Mesendoderm (in vitro differentiated cells): ENCODE measurements around the gene OR10A3.

Experiments used
- DNase-seq: peaks from one replicate; pipeline ENCODE4 v3.0.0; 2013
- H2AK5ac ChIP-seq: 2 replicates; pipeline ENCODE4 v1.6.1; 2013; ENCODE audit warnings: low read length, inconsistent platforms
- H2BK120ac ChIP-seq: 2 replicates; pipeline ENCODE4 v1.6.1; 2013; ENCODE audit warnings: low read depth, mild to moderate bottlenecking, low read length, moderate library complexity, mixed read lengths
- H2BK15ac ChIP-seq: replicated peaks from 2 replicates; pipeline ENCODE4 v1.6.1; 2013; ENCODE audit warnings: low read depth, mild to moderate bottlenecking, moderate library complexity
- H2BK5ac ChIP-seq: 2 replicates; pipeline ENCODE4 v1.6.1; 2013; ENCODE audit warnings: low read length, inconsistent platforms
- H3K18ac ChIP-seq: 2 replicates; pipeline ENCODE4 v1.6.1; 2013; ENCODE audit warnings: mild to moderate bottlenecking, low read length, mixed read lengths
- H3K23ac ChIP-seq: one replicate; pipeline ENCODE4 v1.6.1; 2013; ENCODE audit warnings: low read length
- H3K27ac ChIP-seq: 2 replicates; pipeline ENCODE4 v1.5.1; 2013; ENCODE audit warnings: low read depth, mild to moderate bottlenecking, inconsistent platforms, low read length, moderate library complexity
- H3K27me3 ChIP-seq: 2 replicates; pipeline ENCODE4 v1.6.1; 2013; ENCODE audit warnings: low read length, control low read depth, mild to moderate bottlenecking, inconsistent platforms; ENCODE audit not compliant: insufficient read depth, poor library complexity
- H3K36me3 ChIP-seq: 2 replicates; pipeline ENCODE4 v1.6.1; 2013; ENCODE audit warnings: low read length, inconsistent platforms; ENCODE audit not compliant: control insufficient read depth, insufficient read depth
- H3K4ac ChIP-seq: one replicate; pipeline ENCODE4 v1.6.1; 2013; ENCODE audit warnings: low read depth, mild to moderate bottlenecking, low read length, moderate library complexity
- H3K4me1 ChIP-seq: 2 replicates; pipeline ENCODE4 v1.6.1; 2013; ENCODE audit warnings: low read depth, low read length, inconsistent platforms; ENCODE audit not compliant: control insufficient read depth
- H3K4me2 ChIP-seq: 2 replicates; pipeline ENCODE4 v1.6.1; 2013; ENCODE audit warnings: low read length
- H3K4me3 ChIP-seq: 2 replicates; pipeline ENCODE4 v1.5.1; 2013; ENCODE audit warnings: mild to moderate bottlenecking, low read length
- H3K56ac ChIP-seq: one replicate; pipeline ENCODE4 v1.6.1; 2013; ENCODE audit warnings: low read length
- H3K79me1 ChIP-seq: 2 replicates; pipeline ENCODE4 v1.6.1; 2013; ENCODE audit warnings: low read length, inconsistent platforms
- H3K79me2 ChIP-seq: 2 replicates; pipeline ENCODE4 v1.6.1; 2013; ENCODE audit warnings: mild to moderate bottlenecking, low read length; ENCODE audit not compliant: control insufficient read depth, insufficient read depth
- H3K9ac ChIP-seq: 2 replicates; pipeline ENCODE4 v1.6.1; 2013; ENCODE audit warnings: low read length, inconsistent platforms
- H4K5ac ChIP-seq: one replicate; pipeline ENCODE4 v1.6.1; 2013; ENCODE audit warnings: low read length
- H4K8ac ChIP-seq: one replicate; pipeline ENCODE4 v1.6.1; 2013; ENCODE audit warnings: low read depth, mild to moderate bottlenecking, control low read depth, low read length, moderate library complexity
- WGBS: extraction: QIAGEN DNeasy Blood & Tissue Kit; methylation state at CpG from one replicate; pipeline ENCODE4 v1.1.7; 2013; ENCODE audit warnings: low lambda C conversion rate, missing lambda C conversion rate; ENCODE audit not compliant: insufficient coverage; ENCODE audit errors: extremely low coverage; 5-methylcytosine and 5-hydroxymethylcytosine counted together

Gene OR10A3

DNA sequence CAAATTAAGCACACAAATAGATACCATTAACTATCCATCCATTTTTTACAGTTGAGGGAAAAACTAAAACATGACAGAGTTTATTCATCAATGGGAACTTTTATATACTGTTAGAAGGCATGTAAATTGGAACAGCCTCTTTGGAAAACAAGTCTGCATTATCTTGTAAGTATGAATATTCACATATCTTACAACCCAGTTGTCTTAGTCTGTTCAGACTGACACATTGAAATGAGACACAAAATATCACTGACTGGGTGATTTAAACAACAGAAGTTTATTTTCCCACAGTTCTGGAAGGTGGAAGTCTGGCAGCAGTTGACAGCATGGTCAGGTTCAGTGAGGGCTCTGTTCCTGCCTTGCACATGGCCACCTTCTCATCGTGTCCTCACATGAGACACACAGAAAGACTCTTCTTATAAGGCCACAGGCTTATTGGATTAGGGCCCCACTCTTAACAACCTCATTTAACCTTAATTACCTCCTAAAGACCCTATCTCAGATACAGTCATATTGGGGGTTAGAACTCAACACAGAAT, 40.2 kb upstream of the OR10A3 start:
- Histone ChIP-seq H3K18ac (peak overlapping the region; percentile 76), H4K5ac (no peak overlapping the region), H2BK5ac (no peak overlapping the region), H2BK120ac (no peak overlapping the region), H3K79me1 (no peaks in the 10 kb centered on the region), H3K79me2 (no peaks in the 10 kb centered on the region), H3K36me3 (no peaks in the 10 kb centered on the region), H3K23ac (no peak overlapping the region), H3K56ac (no peak overlapping the region), H3K27ac (no peak overlapping the region), H2BK15ac (no peak overlapping the region), H3K4me2 (no peak overlapping the region), H3K4me1 (peaks cover 3% of the 10 kb centered on the region), H4K8ac (no peak overlapping the region), H3K4ac (no peak overlapping the region), H3K4me3 (no peak overlapping the region), H3K27me3 (no peaks in the 10 kb centered on the region), H3K9ac (no peak overlapping the region), H2AK5ac (peak overlapping the region; percentile 14)
- no CpG with 5 or more reads among the region's 1 CpG for WGBS
- DNase-seq: no peak

- Histone ChIP-seq H3K79me2 (no peaks in the 10 kb centered on the region), H3K4me2 (no peak overlapping the region), H3K4me1 (no peaks in the 10 kb centered on the region), H3K4ac (no peak overlapping the region), H3K79me1 (no peaks in the 10 kb centered on the region), H3K9ac (no peak overlapping the region), H3K36me3 (no peaks in the 10 kb centered on the region), H2BK120ac (peak overlapping the region; percentile 61), H3K23ac (no peak overlapping the region), H4K8ac (peak overlapping the region; percentile 65), H3K56ac (no peak overlapping the region), H3K27ac (no peak overlapping the region), H3K18ac (no peak overlapping the region), H2AK5ac (no peak overlapping the region), H3K4me3 (no peak overlapping the region), H2BK5ac (no peak overlapping the region), H2BK15ac (no peak overlapping the region), H4K5ac (no peak overlapping the region), H3K27me3 (no peaks in the 10 kb centered on the region)
- no CpG with 5 or more reads among the region's 5 CpGs for WGBS
- peak; percentile 55 for DNase-seq
Observed at GRCh38 chr11:7977232-7977917, 35.9 kb upstream of the OR10A3 start.

DNA sequence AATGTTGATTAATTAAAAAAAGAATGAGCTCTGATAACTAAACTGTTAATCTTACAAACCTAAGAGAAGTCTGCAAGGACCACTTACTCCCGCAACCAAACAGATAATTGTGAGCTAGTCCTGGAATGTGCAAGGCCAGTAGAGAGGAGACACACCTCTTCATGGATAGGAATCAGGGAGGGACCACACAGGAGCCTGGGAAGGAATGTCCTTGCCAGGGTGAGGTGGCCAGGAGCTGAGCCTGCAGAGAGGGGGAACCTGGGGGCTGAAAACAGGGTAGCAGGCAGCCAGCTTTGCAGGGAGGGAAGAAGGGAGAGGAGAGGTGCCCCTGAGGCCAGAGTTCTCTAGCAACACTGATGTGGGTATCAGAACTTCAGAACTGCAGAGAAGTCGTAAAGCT, 33.2 kb upstream of the OR10A3 start:
- Histone ChIP-seq H3K4ac (no peak overlapping the region), H3K56ac (no peak overlapping the region), H3K9ac (no peak overlapping the region), H2BK15ac (no peak overlapping the region), H2AK5ac (no peak overlapping the region), H3K27ac (no peak overlapping the region), H4K8ac (no peak overlapping the region), H3K23ac (no peak overlapping the region), H3K18ac (no peak overlapping the region), H3K79me2 (no peaks in the 10 kb centered on the region), H4K5ac (no peak overlapping the region), H2BK120ac (no peak overlapping the region), H3K4me1 (peaks cover 1% of the 10 kb centered on the region), H2BK5ac (no peak overlapping the region), H3K27me3 (no peaks in the 10 kb centered on the region), H3K4me3 (no peak overlapping the region), H3K79me1 (no peaks in the 10 kb centered on the region), H3K4me2 (no peak overlapping the region), H3K36me3 (no peaks in the 10 kb centered on the region)
- DNase-seq: peak; percentile 79
- no CpG with 5 or more reads among the region's 2 CpGs for WGBS

DNA sequence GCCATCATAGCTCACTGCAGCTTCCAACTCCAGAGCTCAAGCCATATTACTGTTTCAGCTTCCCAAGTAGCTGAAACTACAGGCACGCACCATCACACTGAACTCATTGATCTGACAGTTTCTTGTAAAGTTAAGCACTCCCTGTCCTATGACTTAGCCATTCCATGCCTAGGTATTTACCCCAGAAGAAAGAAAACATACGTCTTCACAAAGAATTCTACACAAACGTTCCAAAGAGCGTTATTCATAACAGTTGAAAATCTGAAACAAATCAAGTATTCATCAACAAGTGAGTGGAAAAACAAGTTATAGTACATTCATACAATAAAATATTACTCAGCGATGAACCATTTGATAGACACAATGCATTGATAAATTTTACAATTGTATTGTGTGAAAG, 31.5 kb upstream of the OR10A3 start:
- Histone ChIP-seq H2BK5ac (no peak overlapping the region), H4K5ac (no peak overlapping the region), H3K79me2 (no peaks in the 10 kb centered on the region), H3K56ac (no peak overlapping the region), H3K18ac (no peak overlapping the region), H3K4me2 (no peak overlapping the region), H3K4me1 (peaks cover 1% of the 10 kb centered on the region), H3K4ac (no peak overlapping the region), H3K79me1 (no peaks in the 10 kb centered on the region), H2AK5ac (no peak overlapping the region), H3K23ac (no peak overlapping the region), H3K27me3 (no peaks in the 10 kb centered on the region), H3K9ac (no peak overlapping the region), H4K8ac (no peak overlapping the region), H3K36me3 (no peaks in the 10 kb centered on the region), H2BK120ac (no peak overlapping the region), H2BK15ac (no peak overlapping the region), H3K27ac (no peak overlapping the region), H3K4me3 (no peak overlapping the region)
- DNase-seq: no peak
- WGBS: no CpG with 5 or more reads among the region's 5 CpGs

DNA sequence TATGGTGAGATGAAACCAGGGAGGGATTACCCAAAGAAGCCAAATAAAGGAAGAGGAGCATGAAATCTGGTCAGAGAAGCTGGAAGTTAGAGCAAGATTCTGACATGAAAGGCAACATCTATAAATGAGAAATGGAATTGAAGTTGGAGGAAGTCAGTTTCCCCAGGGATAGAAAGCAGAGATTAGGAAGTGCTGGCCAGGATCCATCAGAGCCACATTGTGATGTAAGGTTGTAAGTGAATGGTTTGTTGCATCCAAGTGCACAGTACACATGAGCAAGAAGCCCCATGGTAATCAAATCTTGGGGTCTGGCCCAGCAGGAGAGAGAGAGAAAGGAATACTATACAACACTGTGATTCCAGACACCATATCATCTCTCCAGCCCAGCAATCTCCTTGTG, 30.3 kb upstream of the OR10A3 start:
- H3K4me2 ChIP-seq: no peak overlapping the region
- H3K4ac ChIP-seq: no peak overlapping the region
- no peaks in the 10 kb centered on the region for H3K79me1 ChIP-seq
- no peak overlapping the region for H2BK120ac ChIP-seq
- H2BK5ac ChIP-seq: no peak overlapping the region
- no peaks in the 10 kb centered on the region for H3K27me3 ChIP-seq
- no peak overlapping the region for H3K56ac ChIP-seq
- no peak overlapping the region for H3K27ac ChIP-seq
- no peak for DNase-seq
- H2BK15ac ChIP-seq: no peak overlapping the region
- H3K79me2 ChIP-seq: no peaks in the 10 kb centered on the region
- no peaks in the 10 kb centered on the region for H3K36me3 ChIP-seq
- no peak overlapping the region for H3K4me3 ChIP-seq
- peaks cover 1% of the 10 kb centered on the region for H3K4me1 ChIP-seq
- H3K23ac ChIP-seq: no peak overlapping the region
- no peak overlapping the region for H2AK5ac ChIP-seq
- H4K5ac ChIP-seq: no peak overlapping the region
- H3K9ac ChIP-seq: no peak overlapping the region
- H3K18ac ChIP-seq: no peak overlapping the region
- no peak overlapping the region for H4K8ac ChIP-seq
